SIG-M5 (cell line): ENCODE results near the gene PRRX1.

Source experiments
- DNase-seq: peaks from one replicate; lab custom pipeline; 2025; lab: John Stamatoyannopoulos, UW

The PRRX1 gene

DNA sequence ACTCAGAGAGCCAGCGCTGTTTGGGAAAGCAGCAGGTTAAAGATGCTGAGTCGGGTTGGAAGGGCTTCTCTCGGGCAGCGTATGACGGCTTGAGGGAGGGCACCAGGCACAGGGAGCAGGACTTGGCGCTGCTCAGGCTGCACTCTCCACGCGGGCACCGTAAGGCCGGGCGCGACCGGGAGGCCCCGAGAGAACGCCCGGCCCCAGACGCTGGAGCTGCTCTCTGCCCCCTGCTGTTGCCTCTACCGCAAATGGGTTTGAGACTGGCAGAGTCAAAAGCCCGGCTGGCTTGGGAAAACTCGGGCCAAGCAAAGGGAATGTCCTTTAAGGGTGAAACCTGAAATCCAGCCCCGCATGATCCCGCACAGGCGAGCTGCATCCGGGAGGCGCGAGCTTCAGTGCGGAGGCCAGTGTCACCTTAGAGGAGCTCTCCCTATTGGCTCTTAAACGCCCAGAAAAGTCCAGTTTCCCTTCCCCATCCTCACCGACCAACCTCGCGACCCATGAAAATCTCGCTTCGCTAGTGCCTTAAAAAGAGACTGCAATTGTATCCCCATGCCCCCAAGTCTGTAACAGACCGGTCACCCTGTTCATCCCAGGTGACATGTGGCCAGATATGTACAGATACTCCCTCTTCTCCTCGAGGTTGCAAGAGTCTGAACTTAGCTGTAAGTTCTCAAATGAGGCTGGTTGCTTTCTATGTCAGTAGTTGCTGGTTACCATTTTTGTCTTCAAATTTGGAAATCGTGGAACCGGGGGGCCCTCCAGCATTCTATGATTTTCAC, 1.1 kb downstream of the PRRX1 start:
- DNase-seq: no peak

DNA sequence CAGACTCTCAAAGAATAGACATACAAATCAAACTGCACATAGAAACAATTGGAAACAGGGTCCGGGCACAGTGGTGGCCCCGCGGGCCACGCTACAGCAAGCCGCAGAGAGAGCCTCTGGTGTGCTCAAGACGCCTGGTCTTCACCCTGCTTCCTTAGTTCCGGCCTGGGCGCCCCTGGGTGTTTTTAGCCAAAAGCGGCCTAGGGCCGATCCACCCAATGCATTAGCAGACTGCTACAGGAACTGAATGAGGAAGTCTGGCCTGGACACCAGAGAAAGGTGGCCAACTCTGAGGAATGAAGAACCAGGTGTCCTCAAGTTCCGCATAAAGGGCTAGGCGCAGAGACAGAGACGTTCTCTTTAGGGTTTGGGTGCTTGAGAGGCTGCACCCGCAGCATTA, 1.7 kb downstream of the PRRX1 start:
- DNase-seq: no peak

DNA sequence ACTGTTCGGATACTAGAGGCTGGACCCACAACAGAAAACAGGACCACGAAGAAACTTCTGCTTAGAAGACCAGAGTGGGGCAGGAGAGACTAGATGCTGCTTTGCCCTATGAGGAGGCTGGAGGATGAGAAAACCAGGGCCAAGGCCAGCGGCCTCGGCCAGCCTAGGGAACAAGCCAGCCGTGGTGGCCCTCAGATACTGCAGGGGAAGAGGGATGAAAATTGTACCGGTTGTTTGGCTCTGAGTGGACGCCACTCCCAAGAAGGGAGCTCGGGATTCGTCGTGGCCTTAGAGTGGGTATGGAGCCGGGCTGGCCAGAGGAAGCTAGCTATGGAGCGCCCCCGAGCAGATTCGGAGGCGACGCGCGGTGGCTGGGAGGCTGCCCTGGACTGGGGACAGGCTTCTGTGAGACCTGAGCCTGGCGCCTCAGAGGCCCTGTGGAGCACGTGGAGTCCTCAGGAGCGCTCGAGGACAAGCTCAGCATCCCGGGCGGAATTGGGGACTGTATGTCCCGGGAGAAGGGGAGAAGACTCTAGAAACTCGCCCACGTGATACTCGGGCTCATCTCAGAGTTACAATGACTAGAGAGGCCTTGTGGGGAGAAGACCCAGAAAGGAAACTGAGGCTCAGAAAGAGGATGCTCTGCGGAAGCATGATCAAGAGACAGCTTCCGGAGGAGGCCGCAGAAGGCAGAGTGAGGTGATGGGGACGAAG, 2.8 kb downstream of the PRRX1 start:
- DNase-seq: no peak

DNA sequence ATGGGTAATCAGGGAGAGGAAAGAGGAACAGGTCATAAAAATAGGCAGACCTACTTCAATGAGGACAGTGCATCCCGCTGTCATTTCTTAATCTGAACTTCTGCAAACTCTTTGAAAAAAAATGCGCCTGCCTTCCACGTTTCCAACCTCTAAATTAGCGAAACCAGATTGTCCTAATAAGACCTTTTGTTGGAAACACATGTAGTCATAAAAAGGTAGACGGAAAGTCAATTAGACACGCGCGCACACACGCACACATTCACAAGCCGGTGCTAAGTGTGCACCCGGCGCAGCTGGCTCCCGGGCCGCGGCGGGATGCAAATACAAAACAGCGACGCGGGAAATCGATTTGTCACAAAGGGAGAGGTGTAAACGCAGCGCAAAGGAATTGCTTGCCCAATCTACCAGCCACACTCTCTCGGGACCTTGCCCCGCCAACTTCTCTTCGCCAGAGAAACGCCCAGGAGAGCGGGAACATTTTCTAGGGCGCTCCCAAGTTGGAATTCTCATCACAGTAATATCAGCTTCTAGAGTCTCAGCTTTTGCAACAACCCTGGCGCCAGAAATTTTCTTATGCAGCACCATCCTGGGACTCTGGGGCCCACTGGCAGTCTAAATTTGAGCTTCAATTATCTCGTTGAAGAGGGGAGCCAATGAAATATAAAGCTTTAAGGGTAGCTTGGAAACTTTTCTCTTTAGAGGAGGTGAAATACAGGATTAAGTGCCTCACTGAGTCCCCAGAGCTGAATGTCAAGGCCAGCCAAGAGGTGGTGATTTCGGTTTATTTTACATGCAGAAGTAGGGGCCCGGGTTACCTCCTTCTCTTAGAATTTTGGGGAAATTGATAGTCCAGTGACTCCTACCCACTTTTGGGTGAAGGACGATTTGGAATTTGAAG, 4.5 kb downstream of the PRRX1 start:
- no peak for DNase-seq

DNA sequence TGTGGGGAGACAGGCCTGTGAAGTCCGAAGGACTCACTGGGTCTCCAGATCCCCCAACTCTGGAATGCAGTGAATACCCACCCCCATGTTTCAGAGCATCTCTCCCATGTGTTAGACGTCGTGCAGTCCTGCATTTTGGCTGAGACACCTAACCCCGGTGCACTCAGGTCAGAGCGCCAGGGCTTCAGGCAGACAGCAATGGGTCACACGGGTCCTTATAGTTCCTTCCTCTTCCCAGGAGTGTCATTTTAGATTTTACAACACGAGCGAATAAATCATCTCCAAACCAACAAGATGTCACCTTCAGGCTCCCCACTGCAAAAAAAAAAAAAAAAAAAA, 5.1 kb downstream of the PRRX1 start:
- no peak for DNase-seq

DNA sequence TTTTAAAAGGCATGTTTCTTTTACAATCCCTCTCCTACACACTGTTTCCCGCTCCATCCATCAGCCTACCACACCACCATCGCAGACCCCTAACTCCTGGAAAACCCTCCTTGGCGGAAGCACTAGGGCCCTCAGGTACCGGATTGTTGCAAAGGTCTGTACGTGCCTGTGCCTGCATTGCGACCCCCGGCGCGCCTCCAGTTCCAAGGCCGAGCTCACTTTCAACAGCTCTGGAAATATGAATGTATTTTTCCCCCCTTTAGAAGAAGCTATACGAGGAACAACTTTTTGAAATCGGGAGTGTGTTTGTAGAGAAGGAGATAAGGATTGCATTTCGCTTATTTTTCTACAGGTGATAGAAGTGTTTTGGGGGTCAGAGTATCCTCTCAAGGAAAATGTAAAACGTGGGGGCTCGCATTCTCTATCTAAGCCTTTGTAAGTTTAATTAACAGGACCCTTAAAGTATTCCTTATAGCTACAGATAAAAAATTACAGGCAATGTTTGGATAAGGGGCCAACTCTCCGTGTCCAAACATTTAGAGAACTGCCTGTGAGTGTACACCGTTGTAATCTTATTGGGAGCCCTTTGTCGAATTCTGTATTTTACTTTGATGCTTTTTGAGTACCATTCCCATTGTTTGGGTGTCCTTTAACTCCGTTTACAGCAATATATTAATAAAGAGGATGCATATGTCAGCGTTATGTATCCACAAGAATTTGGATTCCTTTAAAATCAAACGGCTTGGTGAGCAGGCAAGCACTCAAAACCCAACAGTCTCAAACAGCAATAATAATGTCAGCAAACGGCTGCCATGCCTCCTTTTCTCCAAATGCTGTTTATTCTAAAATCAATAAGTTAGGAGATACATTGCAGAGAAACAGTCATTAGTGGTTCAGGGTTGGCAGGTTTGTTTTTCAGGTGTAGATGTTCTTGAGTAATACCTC, 5.9 kb downstream of the PRRX1 start:
- no peak for DNase-seq

DNA sequence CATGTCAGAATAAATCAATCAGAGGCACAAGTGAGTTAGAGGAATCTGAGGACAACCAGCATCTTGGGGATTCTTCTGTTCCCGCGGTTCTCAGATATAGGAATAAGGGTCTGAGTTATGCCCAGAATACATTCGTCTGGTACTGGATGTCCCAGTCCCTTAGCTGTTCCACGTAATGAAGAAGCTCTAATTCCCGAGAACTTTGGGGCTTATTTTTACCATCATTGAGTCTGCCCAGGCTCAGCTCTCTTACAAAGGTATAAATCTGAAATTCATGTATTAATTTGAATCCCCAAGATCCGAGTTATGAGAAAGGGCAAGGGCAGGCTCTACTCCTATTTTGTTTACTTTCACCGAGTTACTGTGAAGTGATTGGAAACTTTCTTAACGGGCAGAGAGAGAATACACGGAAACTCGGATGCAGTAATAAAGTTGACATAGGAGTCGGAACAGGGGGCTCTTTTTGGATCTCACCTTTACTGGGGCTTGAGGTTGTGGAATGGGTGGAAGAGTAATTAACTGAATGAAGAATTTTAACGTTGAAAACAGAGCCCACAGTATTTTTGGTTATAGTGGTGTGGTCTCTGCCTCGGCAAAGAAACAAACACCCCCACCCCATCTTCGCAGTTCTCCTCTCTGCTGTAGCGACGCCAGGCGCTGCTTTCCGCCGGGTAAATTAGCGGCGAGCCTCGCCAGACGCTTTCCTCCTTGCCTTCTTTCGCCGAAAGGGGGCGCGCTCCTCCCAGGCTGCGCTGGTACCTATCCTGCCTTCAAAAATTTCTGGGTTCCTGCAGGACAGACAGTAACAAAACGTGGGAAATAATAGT, 7.1 kb downstream of the PRRX1 start:
- no peak for DNase-seq

DNA sequence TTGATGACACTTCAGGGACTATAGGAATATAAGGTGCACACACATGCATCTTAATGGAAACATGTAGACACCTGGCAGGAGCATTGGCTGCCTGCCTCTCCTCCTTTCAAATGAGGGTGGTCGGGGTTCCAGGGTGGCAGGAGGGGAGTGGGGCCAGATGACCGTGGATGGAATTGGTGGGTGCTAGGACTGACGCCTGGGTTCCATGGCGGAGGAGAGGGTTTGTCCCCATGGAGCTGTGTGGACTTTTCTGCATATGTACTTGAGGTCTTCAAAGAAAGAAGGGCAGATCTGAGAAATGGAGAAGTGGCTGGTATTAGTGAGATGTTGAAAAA, 7.7 kb downstream of the PRRX1 start:
- DNase-seq: no peak

DNA sequence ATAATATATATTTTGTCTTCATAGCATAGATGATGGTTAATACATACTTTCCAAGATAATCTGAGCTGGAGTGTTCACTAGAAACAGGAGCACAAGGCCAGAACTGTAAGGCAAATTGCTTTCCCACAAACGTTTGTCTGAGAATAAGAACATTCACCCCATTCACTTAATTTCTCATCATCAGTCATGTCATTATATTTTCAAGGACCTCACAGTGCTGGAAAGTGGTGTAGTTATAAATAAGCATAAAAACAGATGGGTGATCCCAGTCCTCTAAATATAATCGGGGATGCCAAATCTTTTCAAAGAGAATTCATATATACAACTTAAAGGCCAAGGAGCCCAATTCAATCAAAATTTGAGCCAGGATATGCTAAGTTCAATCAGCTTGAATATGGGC, 8.4 kb downstream of the PRRX1 start:
- no peak for DNase-seq

DNA sequence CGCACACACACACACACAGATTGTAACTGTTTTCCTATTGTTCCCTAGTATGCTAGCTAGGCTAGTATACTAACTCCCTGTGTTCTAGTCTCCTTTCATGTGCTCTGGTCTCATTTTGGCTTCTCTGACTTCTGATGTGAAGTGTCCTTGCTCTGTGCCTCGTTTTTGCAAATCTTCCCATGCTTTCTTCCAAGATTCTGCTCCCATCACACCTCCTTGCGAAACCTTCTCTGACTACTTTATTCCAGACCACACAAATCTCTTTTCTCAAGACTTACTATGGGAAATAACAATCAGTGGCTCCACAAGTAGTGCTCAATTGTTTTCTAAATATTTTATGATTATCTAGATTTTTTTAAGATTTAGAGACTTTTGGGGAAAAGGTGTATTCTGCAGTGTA, 10.3 kb downstream of the PRRX1 start:
- no peak for DNase-seq

DNA sequence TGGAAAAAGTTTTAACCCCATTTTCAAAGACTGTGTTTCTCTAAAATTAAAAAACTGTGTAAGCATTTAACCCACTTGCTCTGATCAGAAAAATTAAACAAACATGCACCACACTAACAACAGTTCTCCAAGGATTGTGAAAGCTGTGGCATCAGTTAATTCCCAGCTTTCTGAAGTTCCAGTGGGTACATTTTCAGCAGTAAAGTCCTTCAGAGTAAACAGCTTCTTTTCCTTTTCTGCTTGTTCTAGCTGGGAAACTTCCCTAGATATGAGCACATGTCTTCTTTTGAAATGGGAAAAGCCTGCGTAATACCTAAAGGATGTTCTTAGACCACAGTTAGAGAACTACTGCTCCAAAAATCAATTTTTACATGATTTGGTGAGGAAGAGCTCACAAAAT, 11.1 kb downstream of the PRRX1 start:
- no peak for DNase-seq

DNA sequence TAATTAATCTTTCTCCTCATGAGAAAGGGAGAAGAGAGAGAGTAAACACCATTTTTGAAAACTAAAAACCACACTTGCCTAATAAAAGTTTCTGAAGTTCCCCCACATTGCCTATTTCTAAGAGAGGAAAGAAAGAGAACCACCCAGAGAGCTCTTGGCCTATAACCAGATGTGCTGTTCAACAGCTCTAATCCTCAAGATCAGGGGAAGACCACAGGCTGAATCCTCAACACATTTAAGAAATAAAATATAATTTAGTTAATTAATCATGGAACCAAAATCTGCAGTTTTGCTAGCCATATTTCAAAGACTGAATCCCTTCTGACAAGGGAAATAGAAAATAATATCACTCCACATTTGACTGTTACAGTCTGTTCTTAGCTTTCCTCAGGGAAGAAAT, 11.9 kb downstream of the PRRX1 start:
- DNase-seq: no peak

DNA sequence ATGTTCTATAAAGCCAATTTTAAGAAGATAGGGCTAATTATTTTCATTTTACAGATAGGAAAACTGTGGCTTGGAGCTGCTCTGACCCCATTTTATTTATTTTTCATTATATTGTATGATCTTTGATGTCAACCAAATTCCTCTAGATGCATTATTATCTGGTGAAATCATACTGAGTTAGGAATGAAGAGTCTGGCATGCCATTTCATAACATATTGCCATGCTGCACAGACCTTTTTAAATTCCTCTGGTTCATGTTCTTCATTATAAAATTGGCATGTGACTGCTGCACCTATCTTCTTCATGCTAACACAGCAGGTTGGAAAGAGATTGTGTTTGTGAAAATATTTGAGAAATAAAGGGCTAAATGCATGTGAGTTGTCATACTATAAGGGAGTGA, 12.7 kb downstream of the PRRX1 start:
- no peak for DNase-seq

DNA sequence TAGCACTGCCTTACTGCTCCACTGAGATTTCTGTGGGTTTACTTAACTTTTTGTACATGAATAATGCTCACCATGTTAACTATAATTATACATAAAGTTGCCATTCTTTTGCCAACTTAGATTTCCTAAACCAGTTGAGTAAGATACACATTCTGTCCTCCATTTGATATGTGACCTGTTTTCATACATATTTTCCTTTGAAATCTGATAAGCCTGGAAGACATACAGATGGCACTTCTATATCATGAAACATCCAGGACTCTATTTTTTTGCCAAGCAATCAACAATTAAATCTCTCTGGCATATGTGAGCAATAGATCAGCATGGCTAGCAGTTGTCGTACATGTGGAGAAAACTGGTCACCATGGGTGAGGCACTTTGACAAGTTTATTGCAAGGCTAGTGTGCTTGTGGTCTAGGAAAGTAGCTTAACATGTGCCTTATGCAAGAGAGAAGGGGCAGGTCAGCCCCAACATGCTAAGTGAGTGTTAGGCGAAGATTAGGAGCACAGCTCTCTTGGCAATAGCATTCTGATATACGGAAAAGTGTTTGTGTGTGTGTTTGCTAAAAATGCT, 14.2 kb downstream of the PRRX1 start:
- no peak for DNase-seq

DNA sequence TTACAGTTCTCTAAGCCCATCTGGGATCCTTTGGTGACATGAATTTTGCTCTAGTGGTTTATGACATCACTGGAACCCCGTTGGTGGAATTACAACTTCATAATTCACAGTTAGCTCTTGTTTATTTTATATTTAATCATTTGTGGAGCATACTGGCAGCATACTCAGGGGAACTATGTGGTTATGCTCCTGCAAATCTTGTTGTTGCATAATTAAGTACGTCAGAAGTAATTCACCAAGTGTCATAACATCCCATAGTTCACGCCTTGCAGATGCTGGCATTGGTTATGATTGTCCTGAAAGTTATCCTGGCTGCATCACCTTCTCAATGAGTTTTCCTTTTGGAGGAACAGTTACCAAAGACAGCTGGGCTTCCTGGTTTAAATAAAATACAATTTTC, 16.5 kb downstream of the PRRX1 start:
- DNase-seq: no peak

DNA sequence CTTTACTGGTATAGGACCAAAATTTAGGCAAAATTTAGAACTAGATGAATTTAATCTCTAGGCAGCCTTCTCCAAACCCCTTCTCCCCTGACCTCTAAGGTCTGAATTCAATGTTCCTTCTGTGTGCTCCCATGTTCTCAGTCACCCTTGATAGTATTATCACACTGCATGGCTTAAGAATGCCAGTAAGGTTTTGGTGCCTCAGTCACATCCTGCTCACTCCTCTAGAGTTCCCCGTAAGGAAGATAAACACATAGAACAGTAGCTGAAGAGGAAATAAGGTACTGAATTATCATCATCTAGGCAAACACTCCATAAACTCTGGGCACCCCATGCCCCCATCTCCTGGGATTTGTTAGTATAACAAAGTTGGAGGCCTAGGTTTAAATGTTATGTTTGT, 18.2 kb downstream of the PRRX1 start:
- DNase-seq: no peak

DNA sequence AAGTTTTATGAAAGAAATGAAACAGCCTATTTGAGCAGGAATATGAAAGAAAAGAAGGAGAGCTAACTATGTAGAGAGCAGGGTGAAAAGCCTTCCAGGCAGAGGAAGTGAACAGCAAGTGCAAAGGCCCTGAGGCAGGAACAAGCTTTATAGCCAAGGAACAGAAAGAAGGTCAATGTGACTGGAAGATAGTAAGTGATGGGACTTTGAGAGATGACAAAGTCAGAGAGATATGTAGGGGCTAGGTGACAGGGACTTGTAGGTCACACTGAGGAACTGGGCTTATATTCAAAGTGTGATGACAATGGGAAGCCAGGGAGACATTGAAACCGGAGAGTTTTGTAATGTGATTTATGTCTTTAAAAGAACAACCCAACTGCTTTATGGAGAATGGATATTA, 18.9 kb downstream of the PRRX1 start:
- no peak for DNase-seq

DNA sequence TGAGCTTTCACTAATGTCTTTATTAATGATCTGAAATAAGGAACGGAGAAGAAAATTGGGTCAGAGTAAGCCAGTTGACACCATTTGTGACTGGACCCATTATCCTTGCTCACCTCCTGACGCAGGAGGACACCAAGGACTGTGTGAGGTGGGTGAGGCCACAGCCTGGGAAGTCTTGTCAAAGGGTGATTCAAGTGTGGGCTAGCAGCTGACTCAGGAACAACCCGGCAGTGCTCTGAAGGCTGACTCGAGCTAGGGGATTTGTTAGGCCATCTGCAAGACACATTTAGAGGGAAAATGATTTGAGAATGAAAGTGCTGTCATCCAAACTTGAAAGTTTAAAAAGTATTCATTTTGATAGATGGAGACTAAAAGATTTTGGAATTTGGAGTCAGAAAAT, 21.2 kb downstream of the PRRX1 start:
- DNase-seq: no peak

DNA sequence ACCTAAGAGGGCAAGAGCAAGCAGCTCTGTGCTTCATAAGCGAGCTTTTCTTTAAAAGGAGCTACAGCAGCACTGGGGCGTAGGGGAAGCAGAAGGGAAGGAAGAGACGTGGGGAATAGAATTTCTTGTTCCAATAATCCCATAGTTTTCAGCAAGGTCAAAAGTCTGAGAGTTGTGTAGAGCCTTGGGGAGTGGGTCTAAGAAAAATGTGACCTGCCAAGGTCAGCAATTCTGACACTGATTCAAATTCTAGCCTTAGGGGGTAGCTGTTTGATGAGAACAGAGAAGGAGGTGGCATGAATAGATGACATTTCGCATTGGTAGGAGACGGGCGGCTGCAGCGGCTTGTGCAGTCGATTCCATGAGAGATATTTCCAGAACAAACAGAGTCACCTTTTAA, 22.4 kb downstream of the PRRX1 start:
- no peak for DNase-seq

DNA sequence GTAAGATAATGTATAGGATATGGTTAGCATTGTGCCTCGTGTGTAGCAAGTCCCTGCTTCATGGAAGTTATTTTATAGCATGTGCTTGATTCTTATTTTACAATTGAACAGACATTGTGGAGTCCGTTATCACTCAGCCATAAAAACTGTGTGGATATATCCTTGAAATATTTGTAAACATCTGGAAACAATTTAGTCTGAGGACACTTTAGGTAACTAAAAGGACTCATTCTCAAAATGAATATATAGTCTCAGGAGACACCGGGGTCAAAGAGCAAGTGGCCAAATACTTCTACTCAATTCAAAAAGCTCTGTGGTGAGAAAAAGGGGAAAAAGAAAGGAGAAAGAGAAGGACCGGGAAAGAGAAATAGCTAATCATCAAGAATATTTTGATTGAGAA, 23.7 kb downstream of the PRRX1 start:
- DNase-seq: no peak

DNA sequence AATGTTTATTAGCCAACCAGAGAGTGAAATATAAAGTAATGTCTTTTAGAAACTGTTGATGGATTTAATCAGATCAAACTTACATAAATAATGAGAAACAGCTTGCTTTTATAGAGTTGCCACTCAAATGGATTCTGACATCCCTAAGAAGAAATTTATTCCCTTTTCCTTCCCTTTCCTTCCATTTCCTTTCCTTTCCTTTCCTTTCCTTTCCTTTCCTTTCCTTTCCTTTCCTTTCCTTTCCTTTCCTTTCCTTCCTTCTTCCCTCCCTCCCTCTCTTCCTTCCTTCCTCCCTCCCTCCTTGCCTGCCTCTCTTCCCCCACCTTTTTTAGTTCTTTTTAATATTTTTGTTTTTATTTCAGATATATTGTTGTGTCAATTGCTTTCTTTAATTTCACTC, 27.3 kb downstream of the PRRX1 start:
- no peak for DNase-seq
